ENCODE results near the gene ARHGAP26. TPM values are rescaled to one million over a fixed set of nuclear protein-coding genes. Genes with fewer than 3 reads are reported as not detected.

ARHGAP26 gene
- total RNA-seq, 5 donors from 2014 or later (not counting 1 experiment from before 2014, with no cell fraction given): 22.8 to 49.3 (median 28.3) TPM

DNA sequence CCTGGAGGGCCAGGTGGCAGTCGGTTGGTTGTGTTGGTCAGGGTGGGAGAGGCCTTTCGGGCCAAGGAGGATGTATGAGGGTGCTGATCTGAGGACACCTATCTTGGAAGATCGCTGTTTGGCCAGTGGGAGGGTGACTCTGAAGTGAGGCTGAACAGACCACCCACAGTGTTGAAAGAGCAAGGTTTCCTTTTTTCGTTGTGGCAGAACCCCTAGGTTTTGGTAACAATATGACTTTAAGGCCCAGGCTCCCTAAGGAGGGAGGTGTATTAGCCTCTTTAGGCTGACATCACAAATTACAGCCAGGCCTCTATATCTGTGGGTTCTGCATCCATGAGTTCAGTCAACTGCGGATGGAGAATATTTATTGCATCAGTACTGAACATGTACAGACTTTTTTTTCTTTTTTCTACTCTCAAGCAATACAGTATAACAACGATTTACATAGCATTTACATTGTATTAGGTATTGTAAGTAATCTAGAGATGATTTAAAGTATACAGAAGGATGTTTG is 86.1 kb downstream of the ARHGAP26 start:
- Histone ChIP-seq H3K27me3 (replicated peaks in 1 of 2; ENCODE audit: control insufficient read depth in 2 of 2, extremely low read depth in 1 of 2, insufficient read depth in 2 of 2, low read length in 1 of 2) (no peaks in the 10 kb centered on the region), H3K4me3 (ENCODE audit: control insufficient read depth in 1 of 2, extremely low read depth in 1 of 2, low read length in 1 of 2) (no peak overlapping the region), H3K4me1 (ENCODE audit: control insufficient read depth in 1 of 2, extremely low read depth in 1 of 2, insufficient read depth in 2 of 2, low read length in 2 of 2) (peaks cover 0 to 18% of the 10 kb centered on the region in 2 experiments), H3K27ac (ENCODE audit: low read length) (no peak overlapping the region), H3K9me3 (no peaks in the 10 kb centered on the region), H3K36me3 (ENCODE audit: control insufficient read depth in 2 of 2, extremely low read depth in 1 of 2, insufficient read depth in 1 of 2, low read length in 1 of 2) (no peaks in the 10 kb centered on the region)
- ChIA-PET CTCF (no interaction called here), POLR2A (interaction anchor here in 1 of 2 donors (0.6 kb wide), 1 partner anchor 240 kb away, joined by 3 read pairs; no protein-coding TSS in a partner anchor)
- Mint-ChIP-seq H3K4me1 (peaks cover 44 to 73% (median 49%) of the 10 kb centered on the region in 3 donors), H3K27me3 (no peaks in the 10 kb centered on the region), H3K9me3 (no peaks in the 10 kb centered on the region), H3K27ac (no peak overlapping the region), H3K36me3 (no peaks in the 10 kb centered on the region), H3K4me3 (no peak overlapping the region)
- WGBS (ENCODE audit: insufficient coverage): 95% methylated on average over 4 of the region's 6 CpGs
- DNase-seq (no peak), ATAC-seq (replicated peaks in 1 of 4) (no peak)

DNA sequence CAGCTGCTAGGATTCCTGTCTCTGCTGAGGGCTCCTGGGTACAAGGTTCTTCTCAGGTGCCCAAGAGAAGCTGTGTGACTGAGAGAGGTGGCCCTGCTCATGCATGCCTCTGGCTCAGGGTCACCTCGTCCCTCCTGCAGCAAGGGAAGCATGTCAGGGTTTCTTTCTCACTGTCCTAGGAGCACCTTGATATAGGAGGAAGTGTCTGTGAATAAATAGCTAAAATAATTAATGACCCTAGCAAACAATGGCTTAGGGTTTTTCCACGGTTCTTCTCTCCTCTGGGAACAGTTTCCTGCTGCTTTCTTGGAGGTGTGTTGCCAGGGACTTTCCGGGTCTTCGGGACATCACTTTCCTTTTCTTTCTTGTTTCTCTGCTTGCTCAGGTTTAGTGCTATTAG is 87.2 kb downstream of the ARHGAP26 start:
- H3K27ac ChIP-seq (ENCODE audit: low read length): no peak overlapping the region
- Mint-ChIP-seq H3K4me1 (peaks cover 42 to 73% (median 46%) of the 10 kb centered on the region in 3 donors), H3K36me3 (no peaks in the 10 kb centered on the region), H3K27ac (no peak overlapping the region), H3K9me3 (no peaks in the 10 kb centered on the region), H3K27me3 (no peaks in the 10 kb centered on the region), H3K4me3 (no peak overlapping the region)
- H3K36me3 ChIP-seq (ENCODE audit: control insufficient read depth in 2 of 2, extremely low read depth in 1 of 2, insufficient read depth in 1 of 2, low read length in 1 of 2): no peaks in the 10 kb centered on the region
- WGBS (ENCODE audit: insufficient coverage): no CpG with 5 or more reads among the region's 4 CpGs
- H3K4me1 ChIP-seq (ENCODE audit: control insufficient read depth in 1 of 2, extremely low read depth in 1 of 2, insufficient read depth in 2 of 2, low read length in 2 of 2): peaks cover 0 to 18% of the 10 kb centered on the region in 2 experiments
- POLR2A ChIA-PET: interaction anchor here in 1 of 2 donors (0.5 kb wide), 1 partner anchor 53 kb away, joined by 3 read pairs; no protein-coding TSS in a partner anchor
- ATAC-seq (replicated peaks in 1 of 4) (no peak), DNase-seq (no peak)
- no peaks in the 10 kb centered on the region for H3K27me3 ChIP-seq (replicated peaks in 1 of 2; ENCODE audit: control insufficient read depth in 2 of 2, extremely low read depth in 1 of 2, insufficient read depth in 2 of 2, low read length in 1 of 2)
- CTCF ChIA-PET: interaction anchor here in 1 of 2 donors (0.7 kb wide), 1 partner anchor 104 kb away, joined by 3 read pairs; no protein-coding TSS in a partner anchor
- H3K4me3 ChIP-seq (ENCODE audit: control insufficient read depth in 1 of 2, extremely low read depth in 1 of 2, low read length in 1 of 2): no peak overlapping the region
- H3K9me3 ChIP-seq: no peaks in the 10 kb centered on the region

DNA sequence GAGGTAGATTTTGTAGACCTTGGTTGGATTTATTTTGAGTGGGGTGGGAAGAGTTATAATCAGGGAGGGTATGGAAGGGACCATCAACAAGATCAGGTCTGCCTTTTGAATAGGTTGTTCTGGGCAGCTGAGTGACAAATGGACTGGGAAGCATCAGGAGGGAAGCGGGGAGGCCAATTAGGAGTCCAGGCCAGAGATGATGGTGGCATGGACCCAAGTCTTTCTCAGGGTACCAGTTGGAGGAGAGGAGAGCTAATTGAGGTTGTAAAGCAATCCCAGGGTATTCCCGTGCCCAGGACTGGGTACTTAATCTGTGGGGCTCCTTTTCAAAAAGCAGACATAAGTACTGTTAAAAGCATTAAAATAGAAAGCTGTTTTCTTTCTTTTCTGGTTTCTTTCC is 88.9 kb downstream of the ARHGAP26 start:
- DNase-seq: no peak
- no peaks in the 10 kb centered on the region for H3K36me3 ChIP-seq (ENCODE audit: control insufficient read depth in 2 of 2, extremely low read depth in 1 of 2, insufficient read depth in 1 of 2, low read length in 1 of 2)
- ATAC-seq (replicated peaks in 1 of 4): no peak
- H3K27me3 Mint-ChIP-seq: no peaks in the 10 kb centered on the region
- H3K27ac ChIP-seq (ENCODE audit: low read length): no peak overlapping the region
- ChIA-PET POLR2A (no interaction called here), CTCF (interaction anchor here (0.5 to 1.1 kb wide), 3 partner anchors 21 to 153 kb away, joined by 3 to 7 read pairs (median 3); no protein-coding TSS in a partner anchor)
- H3K27me3 ChIP-seq (replicated peaks in 1 of 2; ENCODE audit: control insufficient read depth in 2 of 2, extremely low read depth in 1 of 2, insufficient read depth in 2 of 2, low read length in 1 of 2): no peaks in the 10 kb centered on the region
- no peaks in the 10 kb centered on the region for H3K9me3 Mint-ChIP-seq
- peaks cover 48 to 78% (median 50%) of the 10 kb centered on the region in 3 donors for H3K4me1 Mint-ChIP-seq
- H3K36me3 Mint-ChIP-seq: no peaks in the 10 kb centered on the region
- no peak overlapping the region for H3K4me3 Mint-ChIP-seq
- H3K27ac Mint-ChIP-seq: no peak overlapping the region
- no peaks in the 10 kb centered on the region for H3K9me3 ChIP-seq
- 100% methylated on average over 2 of the region's 2 CpGs for WGBS (ENCODE audit: insufficient coverage)
- peaks cover 3 to 19% of the 10 kb centered on the region in 2 experiments for H3K4me1 ChIP-seq (ENCODE audit: control insufficient read depth in 1 of 2, extremely low read depth in 1 of 2, insufficient read depth in 2 of 2, low read length in 2 of 2)
- H3K4me3 ChIP-seq (ENCODE audit: control insufficient read depth in 1 of 2, extremely low read depth in 1 of 2, low read length in 1 of 2): no peak overlapping the region

DNA sequence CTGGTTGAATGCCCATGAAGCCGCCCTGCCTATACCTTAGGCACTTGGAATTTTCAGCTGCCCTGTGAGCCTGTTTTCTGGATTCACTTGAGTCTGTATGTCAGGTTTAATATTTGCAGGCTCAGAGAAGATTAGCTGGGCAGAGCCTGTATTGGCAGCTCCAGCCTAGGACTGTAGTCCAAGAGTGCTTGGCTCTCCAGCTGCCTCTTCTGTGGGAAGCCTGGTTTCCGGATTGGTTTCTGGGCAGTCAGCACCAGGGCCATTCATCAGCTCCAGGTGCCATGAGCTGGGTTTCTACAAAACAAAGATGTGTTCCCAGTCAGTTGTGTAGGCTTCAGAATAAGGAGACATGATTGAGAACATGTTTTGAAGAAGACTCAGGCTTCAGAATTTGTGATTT is 90.1 kb downstream of the ARHGAP26 start:
- Mint-ChIP-seq H3K27ac (no peak overlapping the region), H3K36me3 (no peaks in the 10 kb centered on the region), H3K9me3 (no peaks in the 10 kb centered on the region), H3K27me3 (no peaks in the 10 kb centered on the region), H3K4me1 (peaks cover 52 to 80% (median 59%) of the 10 kb centered on the region in 3 donors), H3K4me3 (no peak overlapping the region)
- ChIA-PET POLR2A (no interaction called here), CTCF (interaction anchor here (0.6 to 0.8 kb wide), 3 partner anchors 59 to 112 kb away, joined by 3 read pairs; no protein-coding TSS in a partner anchor)
- 92% methylated on average over 2 of the region's 2 CpGs for whole genome bisulfite sequencing (ENCODE audit: insufficient coverage)
- no peak for DNase-seq
- Histone ChIP-seq H3K27me3 (replicated peaks in 1 of 2; ENCODE audit: control insufficient read depth in 2 of 2, extremely low read depth in 1 of 2, insufficient read depth in 2 of 2, low read length in 1 of 2) (no peaks in the 10 kb centered on the region), H3K4me3 (ENCODE audit: control insufficient read depth in 1 of 2, extremely low read depth in 1 of 2, low read length in 1 of 2) (no peak overlapping the region), H3K36me3 (ENCODE audit: control insufficient read depth in 2 of 2, extremely low read depth in 1 of 2, insufficient read depth in 1 of 2, low read length in 1 of 2) (no peaks in the 10 kb centered on the region), H3K27ac (ENCODE audit: low read length) (no peak overlapping the region), H3K9me3 (no peaks in the 10 kb centered on the region), H3K4me1 (ENCODE audit: control insufficient read depth in 1 of 2, extremely low read depth in 1 of 2, insufficient read depth in 2 of 2, low read length in 2 of 2) (peaks cover 7 to 26% of the 10 kb centered on the region in 2 experiments)
- ATAC-seq (replicated peaks in 1 of 4): no peak

DNA sequence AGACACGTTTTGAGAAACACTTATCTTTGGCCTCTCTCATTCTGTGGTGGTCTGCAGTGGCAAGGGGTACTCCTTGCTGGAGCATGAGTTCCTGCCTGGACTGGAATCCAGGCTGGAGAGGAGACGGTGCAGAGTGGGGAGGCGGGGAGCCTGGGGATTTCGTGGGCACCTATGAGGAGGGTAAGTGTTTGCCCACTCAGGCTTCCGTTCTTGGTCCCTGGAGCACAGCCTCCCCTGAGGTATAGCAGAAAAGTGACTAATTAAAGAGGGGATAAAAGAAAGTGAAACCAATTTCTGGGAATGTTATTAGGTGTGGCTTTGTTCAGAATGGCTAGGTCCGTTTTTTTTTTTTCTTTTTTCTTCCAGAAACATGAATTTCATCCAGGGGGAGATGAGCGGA is 90.8 kb downstream of the ARHGAP26 start:
- ChIA-PET POLR2A (interaction anchor here in 1 of 2 donors (0.7 kb wide), 1 partner anchor 14 kb away, joined by 15 read pairs; no protein-coding TSS in a partner anchor), CTCF (interaction anchor here (1.0 to 1.1 kb wide), 2 partner anchors 9 to 89 kb away, joined by 4 to 8 read pairs; no protein-coding TSS in a partner anchor)
- H3K4me3 ChIP-seq (ENCODE audit: control insufficient read depth in 1 of 2, extremely low read depth in 1 of 2, low read length in 1 of 2): no peak overlapping the region
- Mint-ChIP-seq H3K36me3 (no peaks in the 10 kb centered on the region), H3K4me3 (no peak overlapping the region), H3K27me3 (no peaks in the 10 kb centered on the region), H3K4me1 (peaks cover 52 to 72% (median 58%) of the 10 kb centered on the region in 3 donors), H3K9me3 (no peaks in the 10 kb centered on the region), H3K27ac (no peak overlapping the region)
- no peaks in the 10 kb centered on the region for H3K9me3 ChIP-seq
- no peaks in the 10 kb centered on the region for H3K27me3 ChIP-seq (replicated peaks in 1 of 2; ENCODE audit: control insufficient read depth in 2 of 2, extremely low read depth in 1 of 2, insufficient read depth in 2 of 2, low read length in 1 of 2)
- DNase-seq (no peak), ATAC-seq (replicated peaks in 1 of 4) (no peak)
- no peak overlapping the region for H3K27ac ChIP-seq (ENCODE audit: low read length)
- no peaks in the 10 kb centered on the region for H3K36me3 ChIP-seq (ENCODE audit: control insufficient read depth in 2 of 2, extremely low read depth in 1 of 2, insufficient read depth in 1 of 2, low read length in 1 of 2)
- 79% methylated on average over 4 of the region's 7 CpGs for WGBS (ENCODE audit: insufficient coverage)
- peaks cover 7 to 26% of the 10 kb centered on the region in 2 experiments for H3K4me1 ChIP-seq (ENCODE audit: control insufficient read depth in 1 of 2, extremely low read depth in 1 of 2, insufficient read depth in 2 of 2, low read length in 2 of 2)

DNA sequence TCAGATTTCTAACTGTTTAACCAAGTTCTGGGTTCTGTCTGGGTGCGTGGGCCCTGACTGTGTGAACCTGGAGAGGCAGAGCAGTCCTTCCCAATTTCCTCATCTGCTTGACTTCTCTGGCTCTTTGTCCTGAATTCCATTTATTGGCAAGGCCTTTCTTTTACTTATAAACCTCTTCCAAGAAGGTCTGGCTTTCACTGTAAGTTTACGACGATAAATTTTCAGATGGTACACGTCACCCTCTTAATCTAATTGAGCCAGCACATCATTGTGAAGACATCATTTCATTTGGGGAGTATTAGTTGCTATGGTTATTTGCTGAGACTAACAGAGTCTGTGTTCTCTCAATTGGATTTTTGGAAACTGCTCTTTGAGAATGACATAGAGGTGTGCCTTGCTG is 92.4 kb downstream of the ARHGAP26 start:
- no peaks in the 10 kb centered on the region for H3K27me3 Mint-ChIP-seq
- no peak for ATAC-seq (replicated peaks in 1 of 4)
- DNase-seq: no peak
- peaks cover 54 to 69% (median 62%) of the 10 kb centered on the region in 3 donors for H3K4me1 Mint-ChIP-seq
- 100% methylated on average over 1 of the region's 4 CpGs for WGBS (ENCODE audit: insufficient coverage)
- Histone ChIP-seq H3K4me3 (ENCODE audit: control insufficient read depth in 1 of 2, extremely low read depth in 1 of 2, low read length in 1 of 2) (no peak overlapping the region), H3K9me3 (no peaks in the 10 kb centered on the region), H3K27me3 (replicated peaks in 1 of 2; ENCODE audit: control insufficient read depth in 2 of 2, extremely low read depth in 1 of 2, insufficient read depth in 2 of 2, low read length in 1 of 2) (no peaks in the 10 kb centered on the region), H3K36me3 (ENCODE audit: control insufficient read depth in 2 of 2, extremely low read depth in 1 of 2, insufficient read depth in 1 of 2, low read length in 1 of 2) (no peaks in the 10 kb centered on the region), H3K4me1 (ENCODE audit: control insufficient read depth in 1 of 2, extremely low read depth in 1 of 2, insufficient read depth in 2 of 2, low read length in 2 of 2) (peaks cover 7 to 31% of the 10 kb centered on the region in 2 experiments), H3K27ac (ENCODE audit: low read length) (no peak overlapping the region)
- CTCF ChIA-PET: interaction anchor here (0.6 to 2.5 kb wide), 2 partner anchors 25 to 115 kb away, joined by 3 to 10 read pairs; no protein-coding TSS in a partner anchor
- no peak overlapping the region for H3K4me3 Mint-ChIP-seq
- no peaks in the 10 kb centered on the region for H3K36me3 Mint-ChIP-seq
- H3K9me3 Mint-ChIP-seq: no peaks in the 10 kb centered on the region
- H3K27ac Mint-ChIP-seq: no peak overlapping the region
- POLR2A ChIA-PET: interaction anchor here in 1 of 2 donors (0.6 kb wide), 1 partner anchor 65 kb away, joined by 3 read pairs; no protein-coding TSS in a partner anchor
